ENCODE measurements around the gene CCNL2. TPM values are rescaled to one million over a fixed set of nuclear protein-coding genes. Genes with fewer than 3 reads are reported as not detected.

CCNL2 gene
- total RNA-seq, 1 experiment from 2014 or later: 142 TPM

DNA sequence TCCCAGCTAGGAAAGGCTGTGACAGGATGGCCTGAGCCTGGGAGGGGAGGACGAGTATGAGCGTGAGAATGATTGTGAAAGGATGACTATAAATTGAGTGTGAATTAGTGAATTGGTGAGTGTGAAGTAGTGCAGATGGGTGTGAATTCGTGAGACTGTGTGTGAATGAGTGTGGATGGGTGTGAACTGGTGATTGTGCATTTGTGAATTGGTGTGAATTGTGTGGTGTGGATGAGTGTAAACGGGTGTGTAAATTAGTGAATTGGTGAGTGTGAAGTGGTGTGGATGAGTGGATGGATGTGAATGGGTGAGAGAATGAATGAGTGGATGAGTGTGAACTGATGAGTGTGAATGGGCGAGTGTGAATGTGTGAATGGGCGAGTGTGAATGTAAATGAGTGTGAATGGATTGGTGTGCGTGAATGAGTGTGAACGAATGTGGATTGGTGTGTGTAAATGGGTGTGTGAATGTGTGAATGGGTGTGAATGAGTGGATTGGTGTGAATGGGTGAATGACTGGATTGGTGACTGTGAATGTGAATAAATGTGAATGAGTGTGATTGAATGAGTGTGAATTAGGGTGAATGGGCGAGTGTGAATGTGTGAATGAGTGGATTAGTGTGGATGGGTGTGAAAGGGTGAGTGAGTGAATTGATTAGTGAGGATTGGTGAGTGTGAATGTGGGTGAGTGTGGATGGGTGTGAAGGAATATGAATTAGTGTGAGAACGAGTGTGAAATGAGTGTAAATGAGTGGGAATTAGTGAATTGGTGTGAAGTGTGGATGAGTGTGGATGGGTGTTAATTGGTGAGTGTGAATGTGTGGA lies 33.0 kb downstream of the CCNL2 start (continued):
- TF ChIP-seq, protein P1, sequence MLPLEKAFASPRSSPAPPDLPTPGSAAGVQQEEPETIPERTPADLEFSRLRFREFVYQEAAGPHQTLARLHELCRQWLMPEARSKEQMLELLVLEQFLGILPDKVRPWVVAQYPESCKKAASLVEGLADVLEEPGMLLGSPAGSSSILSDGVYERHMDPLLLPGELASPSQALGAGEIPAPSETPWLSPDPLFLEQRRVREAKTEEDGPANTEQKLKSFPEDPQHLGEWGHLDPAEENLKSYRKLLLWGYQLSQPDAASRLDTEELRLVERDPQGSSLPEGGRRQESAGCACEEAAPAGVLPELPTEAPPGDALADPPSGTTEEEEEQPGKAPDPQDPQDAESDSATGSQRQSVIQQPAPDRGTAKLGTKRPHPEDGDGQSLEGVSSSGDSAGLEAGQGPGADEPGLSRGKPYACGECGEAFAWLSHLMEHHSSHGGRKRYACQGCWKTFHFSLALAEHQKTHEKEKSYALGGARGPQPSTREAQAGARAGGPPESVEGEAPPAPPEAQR (CRISPR knock-in tag; IDR thresholded peaks at IDR 0.05): no peak
- no peak for TF ChIP-seq EMX1 (CRISPR knock-in tag; IDR thresholded peaks at IDR 0.05)
- TF ChIP-seq, protein P2, sequence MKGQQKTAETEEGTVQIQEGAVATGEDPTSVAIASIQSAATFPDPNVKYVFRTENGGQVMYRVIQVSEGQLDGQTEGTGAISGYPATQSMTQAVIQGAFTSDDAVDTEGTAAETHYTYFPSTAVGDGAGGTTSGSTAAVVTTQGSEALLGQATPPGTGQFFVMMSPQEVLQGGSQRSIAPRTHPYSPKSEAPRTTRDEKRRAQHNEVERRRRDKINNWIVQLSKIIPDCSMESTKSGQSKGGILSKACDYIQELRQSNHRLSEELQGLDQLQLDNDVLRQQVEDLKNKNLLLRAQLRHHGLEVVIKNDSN (CRISPR knock-in tag; IDR thresholded peaks at IDR 0.05): no peak
- TF ChIP-seq TEAD4 (CRISPR knock-in tag; IDR thresholded peaks at IDR 0.05): no peak
- TF ChIP-seq, protein P3, sequence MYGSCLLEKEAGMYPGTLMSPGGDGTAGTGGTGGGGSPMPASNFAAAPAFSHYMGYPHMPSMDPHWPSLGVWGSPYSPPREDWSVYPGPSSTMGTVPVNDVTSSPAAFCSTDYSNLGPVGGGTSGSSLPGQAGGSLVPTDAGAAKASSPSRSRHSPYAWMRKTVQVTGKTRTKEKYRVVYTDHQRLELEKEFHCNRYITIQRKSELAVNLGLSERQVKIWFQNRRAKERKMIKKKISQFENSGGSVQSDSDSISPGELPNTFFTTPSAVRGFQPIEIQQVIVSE (CRISPR knock-in tag; IDR thresholded peaks at IDR 0.05; ENCODE audit: borderline replicate concordance): no peak
- TF ChIP-seq, protein P4, sequence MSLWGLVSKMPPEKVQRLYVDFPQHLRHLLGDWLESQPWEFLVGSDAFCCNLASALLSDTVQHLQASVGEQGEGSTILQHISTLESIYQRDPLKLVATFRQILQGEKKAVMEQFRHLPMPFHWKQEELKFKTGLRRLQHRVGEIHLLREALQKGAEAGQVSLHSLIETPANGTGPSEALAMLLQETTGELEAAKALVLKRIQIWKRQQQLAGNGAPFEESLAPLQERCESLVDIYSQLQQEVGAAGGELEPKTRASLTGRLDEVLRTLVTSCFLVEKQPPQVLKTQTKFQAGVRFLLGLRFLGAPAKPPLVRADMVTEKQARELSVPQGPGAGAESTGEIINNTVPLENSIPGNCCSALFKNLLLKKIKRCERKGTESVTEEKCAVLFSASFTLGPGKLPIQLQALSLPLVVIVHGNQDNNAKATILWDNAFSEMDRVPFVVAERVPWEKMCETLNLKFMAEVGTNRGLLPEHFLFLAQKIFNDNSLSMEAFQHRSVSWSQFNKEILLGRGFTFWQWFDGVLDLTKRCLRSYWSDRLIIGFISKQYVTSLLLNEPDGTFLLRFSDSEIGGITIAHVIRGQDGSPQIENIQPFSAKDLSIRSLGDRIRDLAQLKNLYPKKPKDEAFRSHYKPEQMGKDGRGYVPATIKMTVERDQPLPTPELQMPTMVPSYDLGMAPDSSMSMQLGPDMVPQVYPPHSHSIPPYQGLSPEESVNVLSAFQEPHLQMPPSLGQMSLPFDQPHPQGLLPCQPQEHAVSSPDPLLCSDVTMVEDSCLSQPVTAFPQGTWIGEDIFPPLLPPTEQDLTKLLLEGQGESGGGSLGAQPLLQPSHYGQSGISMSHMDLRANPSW (CRISPR knock-in tag; conservative IDR thresholded peaks at IDR 0.05; ENCODE audit: low read depth): no peak
- TF ChIP-seq, protein P5, sequence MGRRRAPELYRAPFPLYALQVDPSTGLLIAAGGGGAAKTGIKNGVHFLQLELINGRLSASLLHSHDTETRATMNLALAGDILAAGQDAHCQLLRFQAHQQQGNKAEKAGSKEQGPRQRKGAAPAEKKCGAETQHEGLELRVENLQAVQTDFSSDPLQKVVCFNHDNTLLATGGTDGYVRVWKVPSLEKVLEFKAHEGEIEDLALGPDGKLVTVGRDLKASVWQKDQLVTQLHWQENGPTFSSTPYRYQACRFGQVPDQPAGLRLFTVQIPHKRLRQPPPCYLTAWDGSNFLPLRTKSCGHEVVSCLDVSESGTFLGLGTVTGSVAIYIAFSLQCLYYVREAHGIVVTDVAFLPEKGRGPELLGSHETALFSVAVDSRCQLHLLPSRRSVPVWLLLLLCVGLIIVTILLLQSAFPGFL (CRISPR knock-in tag; IDR thresholded peaks at IDR 0.05; ENCODE audit: borderline replicate concordance): no peak

DNA sequence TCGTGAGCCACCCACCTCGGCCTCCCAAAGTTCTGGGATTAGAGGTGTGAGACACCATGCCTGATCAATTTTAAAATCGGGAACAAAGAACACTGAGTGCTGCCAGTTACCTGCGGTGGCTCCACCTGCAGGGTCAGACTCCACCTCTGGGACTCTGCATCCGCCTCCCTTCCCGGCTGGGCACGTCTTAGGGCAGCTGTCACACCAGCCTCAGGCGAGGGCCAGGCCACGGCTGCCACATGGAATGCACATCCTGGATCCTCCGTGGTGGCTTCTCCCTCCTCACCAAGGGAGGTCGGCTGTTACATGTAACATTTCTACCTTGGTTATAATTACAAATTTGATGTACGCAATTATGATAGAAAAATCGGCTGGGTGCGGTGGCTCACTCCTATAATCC lies 34.9 kb downstream of the CCNL2 start:
- H3K27ac Mint-ChIP-seq: no peak overlapping the region
- TF ChIP-seq ZNF263 (CRISPR knock-in tag; IDR thresholded peaks at IDR 0.05; ENCODE audit: low read depth) (no peak), ZNF317 (CRISPR knock-in tag; IDR thresholded peaks at IDR 0.05; ENCODE audit: borderline replicate concordance, low read depth) (no peak), EMX1 (CRISPR knock-in tag; IDR thresholded peaks at IDR 0.05) (no peak), SP1 (CRISPR knock-in tag; conservative IDR thresholded peaks at IDR 0.05) (no peak), JUN (CRISPR knock-in tag; IDR thresholded peaks at IDR 0.05) (no peak), CBFB (CRISPR knock-in tag; IDR thresholded peaks at IDR 0.05; ENCODE audit: low read depth) (no peak), SOX15 (CRISPR knock-in tag; IDR thresholded peaks at IDR 0.05) (no peak), FOXK1 (CRISPR knock-in tag; IDR thresholded peaks at IDR 0.05) (no peak), TCF7 (CRISPR knock-in tag; IDR thresholded peaks at IDR 0.05; ENCODE audit: low read depth) (no peak)
- TF ChIP-seq, protein P6, sequence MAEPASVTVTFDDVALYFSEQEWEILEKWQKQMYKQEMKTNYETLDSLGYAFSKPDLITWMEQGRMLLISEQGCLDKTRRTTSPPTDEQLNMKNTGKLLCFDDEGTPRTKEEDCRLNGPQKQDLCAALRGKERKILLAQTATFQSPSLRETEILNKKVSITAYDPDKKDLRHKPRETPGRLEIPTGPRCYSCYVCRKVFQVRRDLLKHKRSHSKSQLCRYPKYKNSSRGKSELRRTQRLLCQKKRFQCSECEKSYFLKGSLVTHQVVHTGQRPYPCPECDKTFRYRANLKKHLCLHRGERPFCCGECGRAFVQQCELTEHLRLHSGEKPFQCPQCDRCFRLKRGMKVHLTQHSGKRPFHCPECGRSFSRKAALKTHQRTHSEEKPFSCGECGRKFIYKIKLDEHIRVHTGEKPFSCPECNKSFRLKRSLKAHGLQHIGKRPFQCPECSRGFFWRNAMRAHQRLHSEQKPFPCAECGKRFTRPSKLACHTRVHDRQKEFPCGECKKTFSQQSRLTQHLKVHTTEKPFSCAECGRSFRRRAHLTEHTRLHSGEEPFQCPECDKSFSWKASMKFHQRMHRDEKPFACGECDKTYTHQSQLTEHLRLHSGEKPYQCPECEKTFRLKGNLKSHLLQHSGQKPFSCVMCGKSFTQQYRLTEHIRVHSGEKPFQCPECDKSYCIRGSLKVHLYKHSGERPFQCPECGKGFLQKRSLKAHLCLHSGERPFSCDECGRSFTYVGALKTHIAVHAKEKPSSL (CRISPR knock-in tag; conservative IDR thresholded peaks at IDR 0.05): no peak
- TF ChIP-seq, protein P7, sequence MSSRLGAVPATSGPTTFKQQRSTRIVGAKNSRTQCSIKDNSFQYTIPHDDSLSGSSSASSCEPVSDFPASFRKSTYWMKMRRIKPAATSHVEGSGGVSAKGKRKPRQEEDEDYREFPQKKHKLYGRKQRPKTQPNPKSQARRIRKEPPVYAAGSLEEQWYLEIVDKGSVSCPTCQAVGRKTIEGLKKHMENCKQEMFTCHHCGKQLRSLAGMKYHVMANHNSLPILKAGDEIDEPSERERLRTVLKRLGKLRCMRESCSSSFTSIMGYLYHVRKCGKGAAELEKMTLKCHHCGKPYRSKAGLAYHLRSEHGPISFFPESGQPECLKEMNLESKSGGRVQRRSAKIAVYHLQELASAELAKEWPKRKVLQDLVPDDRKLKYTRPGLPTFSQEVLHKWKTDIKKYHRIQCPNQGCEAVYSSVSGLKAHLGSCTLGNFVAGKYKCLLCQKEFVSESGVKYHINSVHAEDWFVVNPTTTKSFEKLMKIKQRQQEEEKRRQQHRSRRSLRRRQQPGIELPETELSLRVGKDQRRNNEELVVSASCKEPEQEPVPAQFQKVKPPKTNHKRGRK (CRISPR knock-in tag; IDR thresholded peaks at IDR 0.05; ENCODE audit: borderline replicate concordance): no peak
- no peak overlapping the region for H3K4me3 Mint-ChIP-seq
- POLR2A ChIA-PET: no interaction called here
- ATAC-seq: peak; percentile 33
- DNase-seq (ENCODE audit: low spot score): no peak
- H3K36me3 Mint-ChIP-seq: no peaks in the 10 kb centered on the region
- CTCF ChIA-PET: no interaction called here
- peaks cover 14% of the 10 kb centered on the region for H3K4me1 Mint-ChIP-seq
- H3K9me3 Mint-ChIP-seq: no peaks in the 10 kb centered on the region
- peaks cover 36% of the 10 kb centered on the region for H3K27me3 Mint-ChIP-seq (ENCODE audit: low read depth)

Data from WTC11 (cell line).